ENCODE data around the gene PBX1.
"Not testable (repeated sequence)": the region's sequence is repeated elsewhere in the genome, so short reads cannot be mapped to it uniquely, and the experiment has no call there.

The PBX1 gene

DNA sequence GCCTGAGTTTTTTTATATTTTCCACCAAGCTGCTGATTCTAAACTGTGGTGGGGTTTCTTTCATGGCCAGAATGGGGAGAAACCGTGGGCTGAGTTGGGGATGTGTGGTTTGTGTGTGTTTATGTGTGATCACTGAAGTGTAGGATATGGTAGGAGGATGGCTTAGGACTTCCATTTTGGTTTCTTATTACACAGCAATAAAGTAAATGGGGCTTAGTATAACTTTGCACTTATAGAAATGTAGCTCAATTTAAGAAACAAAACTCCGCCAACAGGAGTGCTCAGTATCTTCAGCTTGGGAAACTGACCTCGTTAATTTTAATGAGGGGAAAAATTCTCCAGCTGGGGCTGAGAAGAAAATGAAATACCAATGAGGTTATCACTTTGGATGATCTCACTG, 77.8 kb downstream of the PBX1 start:
- DNase-seq (ENCODE audit: insufficient read length, low spot score) (no peak), FAIRE-seq (no peak)

- no peak for FAIRE-seq
- no peak for DNase-seq (ENCODE audit: insufficient read length, low spot score)
Measured at GRCh38 chr1:164637461-164638375, 78.7 kb downstream of the PBX1 start.

DNA sequence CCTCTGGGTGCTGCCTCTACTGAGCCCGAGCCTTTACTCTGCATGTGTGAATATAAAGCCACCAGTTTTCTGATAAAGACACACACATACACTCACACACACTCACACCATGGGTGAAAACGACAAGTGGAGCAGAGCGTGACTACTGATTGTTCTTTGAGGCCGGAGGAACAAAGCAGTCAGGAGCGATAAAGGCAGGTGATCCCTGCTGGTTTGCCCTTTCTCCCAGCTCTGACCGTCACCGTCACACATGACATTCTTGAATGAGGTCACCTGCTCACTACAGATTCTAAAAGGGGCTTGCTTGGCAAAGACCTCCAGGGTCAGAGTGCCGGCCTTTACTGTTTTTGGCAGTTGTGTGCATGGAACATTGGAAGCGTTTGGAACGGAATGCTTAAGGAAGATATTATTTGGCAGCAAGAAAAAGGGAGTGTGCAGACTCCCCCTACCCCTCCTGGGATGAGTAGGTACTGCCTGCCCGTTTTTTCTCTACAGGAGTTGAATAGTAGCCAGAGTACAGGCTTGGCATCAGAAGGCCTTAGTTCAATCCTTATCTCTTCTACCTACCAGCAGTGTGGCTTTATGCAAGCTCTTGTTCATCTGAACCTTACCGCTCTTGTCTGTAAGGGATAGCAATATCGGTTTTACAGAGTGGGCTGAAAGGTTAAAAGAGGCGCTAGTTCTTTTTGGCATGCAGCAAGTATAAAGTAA, 79.7 kb downstream of the PBX1 start:
- FAIRE-seq (no peak), DNase-seq (ENCODE audit: insufficient read length, low spot score) (no peak)

DNA sequence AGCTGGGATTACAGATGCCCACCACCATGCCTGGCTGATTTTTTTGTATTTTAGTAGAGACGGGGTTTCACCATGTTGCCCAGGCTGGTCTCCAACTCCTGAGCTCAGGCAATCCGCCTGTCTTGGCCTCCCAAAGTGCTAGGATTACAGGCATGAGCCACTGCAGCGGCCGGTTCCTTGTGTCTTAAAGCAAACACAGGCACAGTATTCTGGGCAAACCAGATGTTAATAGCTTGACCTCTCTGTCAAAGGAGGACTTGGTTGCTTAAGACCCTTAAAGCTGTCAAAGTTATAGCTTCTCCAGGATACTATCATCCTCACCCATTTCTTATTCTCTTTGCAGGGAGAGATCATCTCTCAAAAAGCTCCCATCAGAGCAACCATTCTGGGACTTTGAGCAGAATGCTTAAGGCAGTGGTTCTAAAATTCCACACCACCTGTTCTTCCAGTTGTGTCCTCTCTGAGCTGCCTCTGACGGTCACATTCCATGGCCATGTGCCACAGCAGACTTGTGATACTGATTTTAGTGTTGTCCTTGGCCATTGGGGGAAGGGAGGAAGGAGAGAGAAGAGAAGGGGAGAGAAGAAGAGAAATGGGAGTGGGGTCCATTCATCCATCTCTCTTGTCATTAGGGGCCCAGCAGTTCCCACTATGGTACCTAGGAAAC, 81.8 kb downstream of the PBX1 start:
- no peak for DNase-seq (ENCODE audit: insufficient read length, low spot score)

DNA sequence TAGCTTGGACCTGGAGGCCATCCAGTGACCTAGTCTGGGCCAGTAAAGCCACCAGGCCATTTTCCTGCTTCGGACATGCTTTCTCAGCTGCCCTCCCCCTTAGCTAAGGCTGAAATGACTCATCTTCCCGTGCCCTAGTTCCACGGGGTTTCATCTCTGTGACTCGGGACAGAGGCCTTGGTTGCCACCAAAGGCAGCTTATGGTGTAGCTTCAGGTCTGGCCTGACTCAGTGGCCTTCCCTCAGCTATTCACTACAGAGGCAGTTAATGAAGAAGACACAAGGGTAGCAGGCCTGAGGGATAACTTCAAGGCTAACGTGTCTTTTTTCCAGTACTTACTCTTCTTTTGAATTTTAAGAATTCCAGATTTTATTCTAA, 82.4 kb downstream of the PBX1 start:
- DNase-seq (ENCODE audit: insufficient read length, low spot score) (no peak), FAIRE-seq (no peak)

More for the DNA sequence above, 81.8 kb downstream of the PBX1 start:
- FAIRE-seq = no peak

GRCh38 chr1:164643018-164643417, 84.0 kb downstream of the PBX1 start:
- DNase-seq (ENCODE audit: insufficient read length, low spot score) (no peak), FAIRE-seq (no peak)

DNA sequence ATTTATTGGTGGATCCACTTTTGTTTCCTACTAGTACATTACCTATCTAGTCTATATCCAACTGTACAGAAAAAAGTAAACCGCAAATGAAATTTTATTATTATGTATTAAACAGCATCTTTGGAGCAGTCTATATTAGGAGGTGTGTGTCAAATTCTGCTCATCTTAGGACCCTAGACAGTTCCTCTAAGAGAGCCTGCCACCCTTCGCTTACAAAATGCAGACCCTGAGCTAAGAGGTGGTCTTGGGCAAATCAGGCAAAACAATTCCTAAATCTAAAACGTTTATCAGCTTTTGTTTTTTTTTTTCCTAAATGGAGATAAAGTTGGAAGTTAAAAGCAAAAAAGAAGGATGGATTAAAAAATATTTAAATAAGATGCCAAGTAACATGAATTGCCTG, 85.3 kb downstream of the PBX1 start:
- FAIRE-seq = no peak

GRCh38 chr1:164644774-164645644, 86.0 kb downstream of the PBX1 start:
- DNase-seq (ENCODE audit: insufficient read length, low spot score) (no peak), FAIRE-seq (no peak)

More for the DNA sequence above, 85.3 kb downstream of the PBX1 start:
- DNase-seq (ENCODE audit: insufficient read length, low spot score) = no peak

DNA sequence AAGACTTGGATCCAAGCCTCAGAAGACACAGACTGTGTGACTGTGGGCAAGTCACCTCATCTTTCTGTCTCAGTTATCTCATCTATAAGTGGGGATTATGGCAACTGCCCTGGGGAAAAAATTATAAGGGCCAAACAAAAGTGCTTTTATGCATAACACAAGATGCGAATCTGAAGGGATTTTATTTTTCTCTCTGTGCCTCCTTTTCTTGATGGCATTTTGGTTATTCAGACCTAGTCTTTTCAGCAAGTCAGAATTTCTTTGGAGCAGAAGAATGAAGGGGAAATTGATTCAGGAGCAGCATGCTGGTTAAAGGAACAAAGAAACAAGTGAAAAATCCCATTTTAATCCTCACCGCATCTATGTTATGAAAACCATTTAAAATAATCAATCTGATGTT, 86.9 kb downstream of the PBX1 start:
- no peak for DNase-seq (ENCODE audit: insufficient read length, low spot score)
- FAIRE-seq = no peak

- DNase-seq (ENCODE audit: insufficient read length, low spot score) = no peak
- no peak for FAIRE-seq
Measured at GRCh38 chr1:164647211-164647610, 88.2 kb downstream of the PBX1 start.

GRCh38 chr1:164648636-164649035, 89.7 kb downstream of the PBX1 start:
- FAIRE-seq (no peak), DNase-seq (ENCODE audit: insufficient read length, low spot score) (no peak)

DNA sequence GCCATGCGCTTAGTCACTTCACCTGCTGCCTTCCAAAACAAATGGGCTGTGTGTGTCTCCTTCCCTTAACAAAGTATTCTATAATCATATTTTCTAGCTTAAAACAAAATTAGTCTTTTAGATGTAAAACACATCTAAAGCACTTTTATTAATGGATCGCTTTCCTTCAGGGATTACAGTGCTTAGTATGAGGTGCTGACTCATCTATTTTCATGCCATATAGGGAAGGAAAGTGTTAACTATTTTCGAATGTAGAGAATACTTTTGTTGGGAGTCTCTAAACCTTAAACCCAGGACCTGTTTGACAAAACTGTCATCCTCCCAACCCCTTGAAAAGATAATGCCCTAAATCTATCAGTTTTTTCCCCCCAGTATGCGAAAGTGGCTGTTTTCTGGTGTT, 90.2 kb downstream of the PBX1 start:
- no peak for DNase-seq (ENCODE audit: insufficient read length, low spot score)
- FAIRE-seq = no peak

- FAIRE-seq = no peak
- DNase-seq (ENCODE audit: insufficient read length, low spot score) = no peak
Measured at GRCh38 chr1:164650531-164650930, 91.5 kb downstream of the PBX1 start.

GRCh38 chr1:164651351-164651951, 92.5 kb downstream of the PBX1 start:
- no peak for DNase-seq (ENCODE audit: insufficient read length, low spot score)
- no peak for FAIRE-seq

- FAIRE-seq; DNase-seq (ENCODE audit: insufficient read length, low spot score): not testable (repeated sequence)
Measured at GRCh38 chr1:164652969-164653368, 94.0 kb downstream of the PBX1 start.

DNA sequence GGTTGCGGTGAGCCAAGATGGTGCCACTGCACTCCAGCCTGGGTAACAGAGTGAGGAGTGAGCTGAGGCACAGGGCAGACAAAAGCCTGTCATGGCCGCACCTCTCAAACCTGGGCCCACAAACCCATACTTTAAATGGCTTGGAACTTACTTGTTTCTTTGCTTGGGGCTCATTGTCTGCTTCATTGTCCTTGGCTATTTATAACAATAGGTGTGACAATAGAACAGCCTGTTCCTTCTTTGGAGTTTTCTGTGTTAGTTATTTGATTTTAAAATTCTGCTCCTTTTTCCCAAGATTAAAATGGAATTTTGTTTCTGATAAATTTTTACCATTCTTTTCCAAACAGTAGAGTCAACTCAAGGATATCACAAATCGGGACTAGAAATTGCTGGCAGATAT, 94.7 kb downstream of the PBX1 start:
- no peak for FAIRE-seq
- no peak for DNase-seq (ENCODE audit: insufficient read length, low spot score)

GRCh38 chr1:164654200-164654599, 95.2 kb downstream of the PBX1 start:
- no peak for DNase-seq (ENCODE audit: insufficient read length, low spot score)
- FAIRE-seq = no peak

DNA sequence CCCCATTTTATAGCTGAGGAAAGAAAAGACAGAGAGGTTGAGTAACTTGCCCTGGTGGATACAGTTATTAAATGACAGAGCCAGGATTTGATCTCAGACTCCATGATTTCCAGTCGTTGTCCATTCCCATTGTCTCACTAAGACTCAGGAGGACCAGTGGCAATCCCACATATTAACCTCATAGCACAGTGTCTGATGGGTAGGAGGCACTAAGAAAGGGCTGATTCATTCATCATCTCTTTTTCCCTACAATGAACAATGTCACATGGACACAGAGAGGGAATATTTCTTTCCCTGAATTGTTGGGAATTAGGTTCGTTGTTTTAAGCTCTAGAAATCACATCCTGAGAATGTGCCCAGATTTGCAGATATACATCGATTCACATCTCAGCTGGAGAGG, 99.9 kb downstream of the PBX1 start:
- no peak for FAIRE-seq

GRCh38 chr1:164659621-164660411, 100.8 kb downstream of the PBX1 start:
- DNase-seq (ENCODE audit: insufficient read length, low spot score) (no peak), FAIRE-seq (no peak)

More for the DNA sequence above, 99.9 kb downstream of the PBX1 start:
- no peak for DNase-seq (ENCODE audit: insufficient read length, low spot score)
